ENCODE measurements around the gene ZBTB16.
A peak's percentile ranks its signal among the peaks of the same experiment; 100 is the strongest.

ZBTB16 gene

DNA sequence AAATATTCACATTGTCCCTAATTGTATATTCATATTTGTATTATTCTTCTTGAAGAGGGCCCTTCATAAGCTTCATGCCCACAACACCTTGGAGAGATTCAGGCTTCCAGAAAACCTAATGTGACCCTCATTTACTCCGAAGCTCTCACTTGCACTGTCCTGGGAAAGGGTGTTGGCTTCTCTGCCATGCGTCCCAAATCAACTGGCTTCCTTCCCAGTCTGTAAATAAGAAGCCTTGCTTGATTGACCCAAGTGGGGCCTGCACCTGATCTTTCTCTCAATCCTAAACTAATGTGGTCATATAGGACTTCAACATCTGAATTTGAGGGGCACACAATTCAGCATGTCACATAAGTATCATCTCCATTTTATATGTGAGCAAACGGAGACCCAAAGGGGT, 40.5 kb upstream of the ZBTB16 start:
- H3K4me3 ChIP-seq (ENCODE audit: low read depth, low read length), result no peak overlapping the region
- TF ChIP-seq, protein P1, sequence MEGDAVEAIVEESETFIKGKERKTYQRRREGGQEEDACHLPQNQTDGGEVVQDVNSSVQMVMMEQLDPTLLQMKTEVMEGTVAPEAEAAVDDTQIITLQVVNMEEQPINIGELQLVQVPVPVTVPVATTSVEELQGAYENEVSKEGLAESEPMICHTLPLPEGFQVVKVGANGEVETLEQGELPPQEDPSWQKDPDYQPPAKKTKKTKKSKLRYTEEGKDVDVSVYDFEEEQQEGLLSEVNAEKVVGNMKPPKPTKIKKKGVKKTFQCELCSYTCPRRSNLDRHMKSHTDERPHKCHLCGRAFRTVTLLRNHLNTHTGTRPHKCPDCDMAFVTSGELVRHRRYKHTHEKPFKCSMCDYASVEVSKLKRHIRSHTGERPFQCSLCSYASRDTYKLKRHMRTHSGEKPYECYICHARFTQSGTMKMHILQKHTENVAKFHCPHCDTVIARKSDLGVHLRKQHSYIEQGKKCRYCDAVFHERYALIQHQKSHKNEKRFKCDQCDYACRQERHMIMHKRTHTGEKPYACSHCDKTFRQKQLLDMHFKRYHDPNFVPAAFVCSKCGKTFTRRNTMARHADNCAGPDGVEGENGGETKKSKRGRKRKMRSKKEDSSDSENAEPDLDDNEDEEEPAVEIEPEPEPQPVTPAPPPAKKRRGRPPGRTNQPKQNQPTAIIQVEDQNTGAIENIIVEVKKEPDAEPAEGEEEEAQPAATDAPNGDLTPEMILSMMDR (conservative IDR thresholded peaks at IDR 0.05; ENCODE audit: low read depth, low read length), result no peak
- DNase-seq (ENCODE audit: low read depth), result no peak

DNA sequence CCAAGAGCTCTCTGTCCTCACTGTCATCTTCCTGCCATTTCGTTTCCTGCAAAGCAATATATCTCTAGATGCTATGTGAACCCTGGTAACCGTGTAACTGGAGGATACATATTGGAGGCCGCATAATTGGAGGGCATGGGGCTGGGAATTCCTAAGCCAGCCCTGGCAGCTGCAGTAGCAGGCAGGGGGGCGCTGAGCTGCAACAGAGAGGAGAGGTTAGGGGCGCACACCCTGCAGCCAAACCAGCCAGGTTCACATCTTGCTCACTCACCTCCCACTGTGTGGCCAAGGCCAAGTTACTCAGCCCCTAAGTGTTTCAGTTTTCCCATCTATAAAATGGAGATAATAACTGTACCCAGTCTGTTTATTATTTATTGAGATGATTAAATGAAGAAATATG, 39.9 kb upstream of the ZBTB16 start:
- H3K4me3 ChIP-seq (ENCODE audit: low read depth, low read length), result no peak overlapping the region
- TF ChIP-seq, protein P1 (conservative IDR thresholded peaks at IDR 0.05; ENCODE audit: low read depth, low read length), result no peak
- DNase-seq (ENCODE audit: low read depth), result no peak

DNA sequence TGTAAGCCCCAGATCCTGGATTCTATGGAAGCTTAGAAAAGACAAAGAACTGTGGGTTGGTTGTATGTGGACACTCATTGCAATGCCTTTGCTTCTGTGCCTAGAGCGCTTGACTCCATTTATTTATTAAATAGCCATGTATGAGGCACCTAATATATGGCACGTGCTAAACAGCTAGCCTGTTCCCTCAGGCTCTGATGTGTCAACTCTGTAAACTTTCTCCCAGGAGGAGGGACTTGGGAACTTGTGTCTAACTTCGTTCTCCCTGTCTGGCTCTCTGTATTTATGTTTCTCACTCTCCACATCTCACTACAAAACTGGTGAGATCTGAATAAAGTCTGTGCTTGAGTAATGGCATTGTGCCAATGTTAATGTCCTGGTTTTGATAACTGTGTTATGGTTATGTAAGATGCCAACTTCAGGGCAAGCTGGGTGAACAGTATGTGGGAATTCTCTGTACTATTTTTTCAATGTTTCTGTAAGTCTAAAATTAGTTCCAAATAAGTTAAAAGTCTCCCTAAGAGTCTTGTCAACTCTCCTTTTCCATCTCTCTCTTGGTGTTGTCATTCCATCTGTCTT, 34.1 kb upstream of the ZBTB16 start:
- TF ChIP-seq, protein P1 (conservative IDR thresholded peaks at IDR 0.05; ENCODE audit: low read depth, low read length), result no peak
- no peak overlapping the region for H3K4me3 ChIP-seq (ENCODE audit: low read depth, low read length)
- no peak for DNase-seq (ENCODE audit: low read depth)

DNA sequence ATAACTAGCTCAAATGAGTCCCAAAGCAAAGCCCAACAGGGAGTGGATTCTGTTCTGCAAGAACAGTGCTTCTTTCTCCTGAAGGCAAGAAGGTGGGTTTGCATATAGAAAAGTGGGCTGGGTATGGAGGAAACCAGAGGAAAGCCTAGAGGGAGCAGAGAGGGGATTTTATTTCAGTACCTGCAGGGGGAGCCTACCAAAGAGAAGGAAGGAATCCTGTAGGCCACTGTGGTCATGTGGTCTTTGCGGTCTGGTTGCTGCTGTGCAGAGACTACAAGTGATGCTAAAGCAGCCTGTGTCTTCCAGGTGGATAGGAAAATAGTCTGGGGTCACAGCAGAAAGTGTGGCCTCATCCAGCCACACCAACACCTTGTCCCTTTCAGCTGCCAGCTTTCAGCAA, 33.2 kb upstream of the ZBTB16 start:
- no peak overlapping the region for H3K4me3 ChIP-seq (ENCODE audit: low read depth, low read length)
- TF ChIP-seq, protein P1 (conservative IDR thresholded peaks at IDR 0.05; ENCODE audit: low read depth, low read length), result peak; percentile 64
- DNase-seq (ENCODE audit: low read depth), result peak; percentile 79

DNA sequence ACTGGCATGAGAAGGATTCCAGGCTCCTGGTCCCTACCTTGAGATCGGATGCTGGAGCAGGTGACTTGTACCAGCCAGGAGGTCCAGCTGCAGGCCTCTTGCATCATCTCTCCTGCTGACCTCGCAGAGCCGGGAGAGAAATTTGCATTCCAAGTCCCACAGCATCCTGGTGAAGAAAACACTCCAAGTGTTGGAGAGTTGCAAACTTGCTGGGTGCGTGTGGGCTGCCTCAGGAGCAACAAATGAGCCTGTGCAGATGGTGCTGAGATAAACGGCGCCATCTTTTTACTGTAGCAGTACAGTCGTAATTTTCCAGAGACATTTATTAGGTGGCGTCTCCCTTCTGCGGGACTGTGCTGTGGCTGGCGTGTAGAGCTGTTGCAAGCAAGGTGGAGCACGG, 32.1 kb upstream of the ZBTB16 start:
- TF ChIP-seq, protein P1 (conservative IDR thresholded peaks at IDR 0.05; ENCODE audit: low read depth, low read length), result no peak
- no peak for DNase-seq (ENCODE audit: low read depth)
- no peak overlapping the region for H3K4me3 ChIP-seq (ENCODE audit: low read depth, low read length)

DNA sequence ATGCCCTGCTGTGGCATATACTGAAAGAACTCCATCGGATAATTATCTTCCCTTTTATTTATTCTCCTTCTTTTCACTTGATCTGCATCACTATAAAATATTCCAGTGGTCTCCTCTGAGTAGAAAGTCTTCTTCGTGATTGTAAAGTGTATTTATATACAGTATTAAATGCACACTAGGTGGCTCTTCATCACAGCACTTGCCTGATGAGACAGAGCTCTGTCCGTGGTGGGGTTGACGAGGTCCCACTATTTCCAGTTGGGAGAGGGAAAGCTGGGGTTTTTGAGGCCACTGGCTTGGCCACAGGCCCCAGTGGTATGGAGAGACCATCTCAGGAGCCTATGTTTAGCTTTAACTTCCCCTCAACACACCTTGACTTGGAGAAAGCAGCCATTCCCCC, 31.6 kb upstream of the ZBTB16 start:
- TF ChIP-seq, protein P1 (conservative IDR thresholded peaks at IDR 0.05; ENCODE audit: low read depth, low read length), result peak; percentile 49
- DNase-seq (ENCODE audit: low read depth), result peak; percentile 53
- H3K4me3 ChIP-seq (ENCODE audit: low read depth, low read length), result no peak overlapping the region

DNA sequence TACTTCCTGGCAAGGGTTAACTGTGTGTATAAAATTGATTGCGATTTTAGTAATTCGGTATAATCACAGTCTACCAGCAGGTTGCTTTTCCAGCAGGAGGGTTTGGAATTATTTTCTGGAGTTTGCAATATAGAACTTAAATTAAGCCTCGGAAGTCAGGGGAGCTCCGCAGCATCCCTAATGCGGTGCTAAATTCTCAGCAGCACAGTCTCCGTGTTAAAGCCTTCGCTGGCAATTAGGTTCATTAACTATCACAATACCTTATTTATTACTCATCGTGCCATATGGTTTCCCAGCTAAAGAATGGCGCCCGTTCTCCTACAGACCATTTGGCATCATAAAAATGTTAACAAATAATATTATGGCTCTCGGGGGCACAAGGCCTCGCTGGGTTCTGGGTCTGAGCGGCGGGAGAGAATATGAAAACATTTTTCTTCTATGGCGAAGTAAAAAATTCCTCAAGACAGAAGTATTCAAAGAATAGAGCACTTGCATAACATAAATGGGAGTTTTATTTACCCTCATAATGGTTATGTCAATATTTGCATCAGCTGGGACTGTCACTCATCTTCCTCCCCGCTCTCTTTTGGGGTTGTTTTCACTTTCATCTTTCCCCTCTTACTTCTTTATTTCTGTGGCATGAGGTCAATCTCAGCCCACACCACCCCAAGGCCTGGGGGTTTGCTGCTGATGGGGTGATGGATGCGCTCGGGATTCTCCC, 28.1 kb upstream of the ZBTB16 start:
- TF ChIP-seq, protein P1 (conservative IDR thresholded peaks at IDR 0.05; ENCODE audit: low read depth, low read length), result no peak
- no peak overlapping the region for H3K4me3 ChIP-seq (ENCODE audit: low read depth, low read length)
- no peak for DNase-seq (ENCODE audit: low read depth)
